ENCODE measurements around the gene ATP8B1. TPM values are rescaled to one million over a fixed set of nuclear protein-coding genes. Genes with fewer than 3 reads are reported as not detected.

ATP8B1 gene
- total and polyA plus RNA-seq, 2 experiments from 2014 or later, result 1.7 to 3.0 TPM

DNA sequence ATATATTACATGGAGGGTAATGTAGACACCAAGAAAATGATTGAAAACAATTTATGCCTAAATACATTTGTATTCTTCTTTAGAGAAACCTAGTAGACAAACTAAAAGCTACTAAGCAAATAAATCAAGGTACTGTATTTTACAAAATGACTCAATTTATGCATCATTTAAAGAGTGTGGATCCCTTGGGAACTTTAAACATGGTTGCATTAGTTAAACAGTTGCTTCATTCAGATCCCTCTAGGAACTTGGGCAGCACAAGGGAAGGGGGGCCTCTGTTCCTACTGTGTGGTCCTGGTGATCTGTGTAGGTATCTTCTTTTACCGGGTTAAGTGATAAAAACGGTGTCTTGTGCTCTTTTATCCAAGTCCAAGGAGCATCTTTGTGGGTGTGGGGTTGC lies 31.5 kb upstream of the ATP8B1 start (continued):
- TF ChIP-seq, protein P1, sequence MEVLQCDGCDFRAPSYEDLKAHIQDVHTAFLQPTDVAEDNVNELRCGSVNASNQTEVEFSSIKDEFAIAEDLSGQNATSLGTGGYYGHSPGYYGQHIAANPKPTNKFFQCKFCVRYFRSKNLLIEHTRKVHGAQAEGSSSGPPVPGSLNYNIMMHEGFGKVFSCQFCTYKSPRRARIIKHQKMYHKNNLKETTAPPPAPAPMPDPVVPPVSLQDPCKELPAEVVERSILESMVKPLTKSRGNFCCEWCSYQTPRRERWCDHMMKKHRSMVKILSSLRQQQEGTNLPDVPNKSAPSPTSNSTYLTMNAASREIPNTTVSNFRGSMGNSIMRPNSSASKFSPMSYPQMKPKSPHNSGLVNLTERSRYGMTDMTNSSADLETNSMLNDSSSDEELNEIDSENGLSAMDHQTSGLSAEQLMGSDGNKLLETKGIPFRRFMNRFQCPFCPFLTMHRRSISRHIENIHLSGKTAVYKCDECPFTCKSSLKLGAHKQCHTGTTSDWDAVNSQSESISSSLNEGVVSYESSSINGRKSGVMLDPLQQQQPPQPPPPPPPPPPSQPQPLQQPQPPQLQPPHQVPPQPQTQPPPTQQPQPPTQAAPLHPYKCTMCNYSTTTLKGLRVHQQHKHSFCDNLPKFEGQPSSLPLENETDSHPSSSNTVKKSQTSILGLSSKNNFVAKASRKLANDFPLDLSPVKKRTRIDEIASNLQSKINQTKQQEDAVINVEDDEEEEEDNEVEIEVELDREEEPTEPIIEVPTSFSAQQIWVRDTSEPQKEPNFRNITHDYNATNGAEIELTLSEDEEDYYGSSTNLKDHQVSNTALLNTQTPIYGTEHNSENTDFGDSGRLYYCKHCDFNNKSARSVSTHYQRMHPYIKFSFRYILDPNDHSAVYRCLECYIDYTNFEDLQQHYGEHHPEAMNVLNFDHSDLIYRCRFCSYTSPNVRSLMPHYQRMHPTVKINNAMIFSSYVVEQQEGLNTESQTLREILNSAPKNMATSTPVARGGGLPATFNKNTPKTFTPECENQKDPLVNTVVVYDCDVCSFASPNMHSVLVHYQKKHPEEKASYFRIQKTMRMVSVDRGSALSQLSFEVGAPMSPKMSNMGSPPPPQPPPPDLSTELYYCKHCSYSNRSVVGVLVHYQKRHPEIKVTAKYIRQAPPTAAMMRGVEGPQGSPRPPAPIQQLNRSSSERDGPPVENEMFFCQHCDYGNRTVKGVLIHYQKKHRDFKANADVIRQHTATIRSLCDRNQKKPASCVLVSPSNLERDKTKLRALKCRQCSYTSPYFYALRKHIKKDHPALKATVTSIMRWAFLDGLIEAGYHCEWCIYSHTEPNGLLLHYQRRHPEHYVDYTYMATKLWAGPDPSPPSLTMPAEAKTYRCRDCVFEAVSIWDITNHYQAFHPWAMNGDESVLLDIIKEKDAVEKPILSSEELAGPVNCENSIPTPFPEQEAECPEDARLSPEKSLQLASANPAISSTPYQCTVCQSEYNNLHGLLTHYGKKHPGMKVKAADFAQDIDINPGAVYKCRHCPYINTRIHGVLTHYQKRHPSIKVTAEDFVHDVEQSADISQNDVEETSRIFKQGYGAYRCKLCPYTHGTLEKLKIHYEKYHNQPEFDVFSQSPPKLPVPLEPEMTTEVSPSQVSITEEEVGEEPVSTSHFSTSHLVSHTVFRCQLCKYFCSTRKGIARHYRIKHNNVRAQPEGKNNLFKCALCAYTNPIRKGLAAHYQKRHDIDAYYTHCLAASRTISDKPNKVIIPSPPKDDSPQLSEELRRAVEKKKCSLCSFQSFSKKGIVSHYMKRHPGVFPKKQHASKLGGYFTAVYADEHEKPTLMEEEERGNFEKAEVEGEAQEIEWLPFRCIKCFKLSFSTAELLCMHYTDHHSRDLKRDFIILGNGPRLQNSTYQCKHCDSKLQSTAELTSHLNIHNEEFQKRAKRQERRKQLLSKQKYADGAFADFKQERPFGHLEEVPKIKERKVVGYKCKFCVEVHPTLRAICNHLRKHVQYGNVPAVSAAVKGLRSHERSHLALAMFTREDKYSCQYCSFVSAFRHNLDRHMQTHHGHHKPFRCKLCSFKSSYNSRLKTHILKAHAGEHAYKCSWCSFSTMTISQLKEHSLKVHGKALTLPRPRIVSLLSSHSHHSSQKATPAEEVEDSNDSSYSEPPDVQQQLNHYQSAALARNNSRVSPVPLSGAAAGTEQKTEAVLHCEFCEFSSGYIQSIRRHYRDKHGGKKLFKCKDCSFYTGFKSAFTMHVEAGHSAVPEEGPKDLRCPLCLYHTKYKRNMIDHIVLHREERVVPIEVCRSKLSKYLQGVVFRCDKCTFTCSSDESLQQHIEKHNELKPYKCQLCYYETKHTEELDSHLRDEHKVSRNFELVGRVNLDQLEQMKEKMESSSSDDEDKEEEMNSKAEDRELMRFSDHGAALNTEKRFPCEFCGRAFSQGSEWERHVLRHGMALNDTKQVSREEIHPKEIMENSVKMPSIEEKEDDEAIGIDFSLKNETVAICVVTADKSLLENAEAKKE (CRISPR knock-in tag; IDR thresholded peaks at IDR 0.05), result no peak
- TF ChIP-seq ZNF114 (CRISPR knock-in tag; IDR thresholded peaks at IDR 0.05), result no peak
- TF ChIP-seq, protein P2, sequence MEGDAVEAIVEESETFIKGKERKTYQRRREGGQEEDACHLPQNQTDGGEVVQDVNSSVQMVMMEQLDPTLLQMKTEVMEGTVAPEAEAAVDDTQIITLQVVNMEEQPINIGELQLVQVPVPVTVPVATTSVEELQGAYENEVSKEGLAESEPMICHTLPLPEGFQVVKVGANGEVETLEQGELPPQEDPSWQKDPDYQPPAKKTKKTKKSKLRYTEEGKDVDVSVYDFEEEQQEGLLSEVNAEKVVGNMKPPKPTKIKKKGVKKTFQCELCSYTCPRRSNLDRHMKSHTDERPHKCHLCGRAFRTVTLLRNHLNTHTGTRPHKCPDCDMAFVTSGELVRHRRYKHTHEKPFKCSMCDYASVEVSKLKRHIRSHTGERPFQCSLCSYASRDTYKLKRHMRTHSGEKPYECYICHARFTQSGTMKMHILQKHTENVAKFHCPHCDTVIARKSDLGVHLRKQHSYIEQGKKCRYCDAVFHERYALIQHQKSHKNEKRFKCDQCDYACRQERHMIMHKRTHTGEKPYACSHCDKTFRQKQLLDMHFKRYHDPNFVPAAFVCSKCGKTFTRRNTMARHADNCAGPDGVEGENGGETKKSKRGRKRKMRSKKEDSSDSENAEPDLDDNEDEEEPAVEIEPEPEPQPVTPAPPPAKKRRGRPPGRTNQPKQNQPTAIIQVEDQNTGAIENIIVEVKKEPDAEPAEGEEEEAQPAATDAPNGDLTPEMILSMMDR (conservative IDR thresholded peaks at IDR 0.05; ENCODE audit: low read depth in 2 of 2), result no peak

GRCh38 chr18:57833441-57834101 lies 30.5 kb upstream of the ATP8B1 start:
- Histone ChIP-seq H3F3A (replicated peaks; ENCODE audit: low read depth) (no peaks in the 10 kb centered on the region), H3K27ac (ENCODE audit: low read depth) (no peak overlapping the region), H3K4me2 (no peak overlapping the region), H3K9me2 (ENCODE audit: insufficient read depth) (no peaks in the 10 kb centered on the region), H3K4me1 (ENCODE audit: insufficient read depth) (no peaks in the 10 kb centered on the region), H3K79me2 (replicated peaks; ENCODE audit: insufficient read depth) (no peaks in the 10 kb centered on the region), H4K20me1 (replicated peaks; ENCODE audit: insufficient read depth) (no peaks in the 10 kb centered on the region), H2AFZ (0 out of 2 replicates have a peak overlapping the region, but pooled peaks have one; percentile 32), H3K27me3 (ENCODE audit: insufficient read depth) (no peaks in the 10 kb centered on the region), H3K4me3 (no peak overlapping the region), H3K36me3 (ENCODE audit: insufficient read depth) (no peaks in the 10 kb centered on the region)
- Mint-ChIP-seq H3K36me3 (ENCODE audit: low read depth) (no peaks in the 10 kb centered on the region), H3K4me1 (no peaks in the 10 kb centered on the region), H3K27me3 (ENCODE audit: insufficient read depth, low read depth, poor library complexity) (peaks cover 2% of the 10 kb centered on the region), H3K27ac (no peak overlapping the region), H3K4me3 (no peak overlapping the region), H3K9me3 (peaks cover 7% of the 10 kb centered on the region)
- ATAC-seq (no peak), DNase-seq (ENCODE audit: low spot score) (peak; percentile 13)
- TF ChIP-seq ZNF331 (CRISPR knock-in tag; IDR thresholded peaks at IDR 0.05; ENCODE audit: low read depth), result no peak
